ENCODE measurements around the gene KRT8. TPM values are rescaled to one million over a fixed set of nuclear protein-coding genes. Genes with fewer than 3 reads are reported as not detected.

Gene KRT8
- total RNA-seq, 2 donors from 2014 or later: 1,663 to 1,920 TPM

DNA sequence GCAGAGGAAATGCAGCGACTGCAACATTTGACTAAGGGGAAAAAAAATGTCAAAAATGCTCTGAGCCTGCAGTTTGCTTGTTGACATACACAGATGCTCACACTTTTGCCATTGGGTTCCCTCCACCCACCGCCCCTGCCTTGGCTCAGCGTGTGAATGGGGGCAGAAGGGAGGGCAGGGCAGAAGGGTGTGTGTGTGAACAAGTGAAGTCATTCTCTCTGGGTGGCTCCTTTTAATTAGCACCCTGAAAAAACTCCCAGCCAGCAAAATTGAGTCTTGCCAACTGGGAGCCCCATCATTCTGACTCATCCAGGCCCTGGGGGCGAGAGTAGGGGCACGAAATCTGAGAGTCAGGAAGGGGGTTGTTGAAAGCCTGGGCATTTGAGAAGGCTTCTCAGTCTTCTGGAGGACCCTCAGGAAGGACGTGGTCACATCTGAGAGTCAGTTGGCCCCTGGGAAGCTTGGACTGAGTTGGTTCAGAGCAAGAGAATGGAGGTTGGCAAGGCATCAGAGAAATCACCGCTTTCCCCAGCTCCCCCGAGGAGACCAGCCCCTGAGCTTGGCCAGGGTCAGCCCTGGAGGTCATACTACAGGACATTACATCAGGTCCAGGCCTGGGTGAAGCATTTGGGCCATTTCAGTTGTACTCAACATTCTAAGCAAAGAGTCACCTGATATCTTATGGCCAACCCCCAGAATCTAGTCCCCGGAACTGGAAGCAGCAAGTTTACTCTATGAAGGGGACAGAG lies 33.4 kb downstream of the KRT8 start:
- no peak overlapping the region for H3K27ac ChIP-seq (ENCODE audit: low read depth, low read length)
- WGBS, 2 experiments (ENCODE audit: insufficient coverage in 1 of 2, insufficient read length in 1 of 2): 73 to 85% methylated on average over 6 to 9 of the region's 9 CpGs

DNA sequence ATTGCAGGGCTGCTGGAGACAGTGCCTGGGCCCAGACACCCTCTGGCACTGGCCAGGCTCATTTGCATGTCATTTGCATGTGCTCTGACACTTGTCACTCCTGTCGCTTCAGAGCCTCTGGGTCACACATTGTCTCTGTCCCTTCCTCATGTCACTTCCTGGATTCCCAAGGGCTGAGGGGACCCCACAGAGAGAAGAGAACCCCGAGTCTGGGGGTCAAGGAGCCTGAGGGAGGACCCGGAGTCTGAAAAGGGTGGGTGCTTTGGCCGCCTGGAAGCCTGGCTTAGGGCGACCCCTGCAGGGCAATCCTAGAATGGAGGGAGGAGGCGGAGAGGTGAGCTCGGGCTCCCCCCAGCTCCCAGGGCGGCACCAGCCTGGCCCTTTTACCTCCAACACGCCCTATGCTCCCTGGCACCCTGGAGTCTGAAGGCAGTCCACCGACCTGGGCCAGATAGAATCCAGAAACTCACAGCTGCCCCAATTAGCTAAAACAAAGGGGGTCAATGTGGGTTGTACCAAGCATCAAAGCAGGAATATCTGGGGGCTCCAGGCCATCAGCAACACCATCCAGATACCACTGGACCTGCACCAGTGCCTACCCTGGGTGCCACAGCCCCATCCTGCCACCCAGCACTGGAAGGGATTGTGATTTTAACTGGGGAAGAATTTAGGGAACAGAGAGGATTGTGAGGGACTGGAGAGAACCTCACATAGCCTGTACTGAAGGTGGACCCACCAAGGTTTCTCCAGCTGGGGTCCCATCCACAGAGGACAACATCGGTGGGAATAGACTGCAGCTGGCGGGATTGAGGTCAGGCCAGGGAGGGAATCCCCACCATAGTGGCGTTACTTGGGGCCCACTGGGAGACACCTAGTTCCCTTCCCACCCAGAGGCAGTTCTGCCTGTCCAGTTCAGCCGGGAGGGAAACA lies 34.2 kb downstream of the KRT8 start:
- no peaks in the 10 kb centered on the region for H3K9me3 Mint-ChIP-seq
- H3K9ac ChIP-seq (ENCODE audit: extremely low read depth, low read length, poor library complexity, severe bottlenecking): no peak overlapping the region
- H3K27ac ChIP-seq (ENCODE audit: low read depth, low read length): no peak overlapping the region

More for the DNA sequence above, 33.4 kb downstream of the KRT8 start:
- Mint-ChIP-seq H3K4me1 (peaks cover 6% of the 10 kb centered on the region), H3K36me3 (ENCODE audit: low read depth) (no peaks in the 10 kb centered on the region), H3K27me3 (ENCODE audit: insufficient read depth) (peaks cover 40% of the 10 kb centered on the region), H3K27ac (no peak overlapping the region), H3K4me3 (no peak overlapping the region), H3K9me3 (no peaks in the 10 kb centered on the region)
- H3K36me3 ChIP-seq (ENCODE audit: control insufficient read depth, insufficient read depth, low read length): no peaks in the 10 kb centered on the region
- no peak for DNase-seq
- H3K27me3 ChIP-seq (ENCODE audit: control insufficient read depth, insufficient read depth, low read length, poor library complexity, severe bottlenecking): peaks cover 23% of the 10 kb centered on the region
- H3K9ac ChIP-seq (ENCODE audit: extremely low read depth, low read length, poor library complexity, severe bottlenecking): no peak overlapping the region
- H3K4me1 ChIP-seq (ENCODE audit: control insufficient read depth, insufficient read depth, low read length): no peaks in the 10 kb centered on the region
- H3K9me3 ChIP-seq (ENCODE audit: control insufficient read depth, low read length): no peaks in the 10 kb centered on the region
- H3K4me3 ChIP-seq (ENCODE audit: low read length): no peak overlapping the region
- TF ChIP-seq, protein P1, sequence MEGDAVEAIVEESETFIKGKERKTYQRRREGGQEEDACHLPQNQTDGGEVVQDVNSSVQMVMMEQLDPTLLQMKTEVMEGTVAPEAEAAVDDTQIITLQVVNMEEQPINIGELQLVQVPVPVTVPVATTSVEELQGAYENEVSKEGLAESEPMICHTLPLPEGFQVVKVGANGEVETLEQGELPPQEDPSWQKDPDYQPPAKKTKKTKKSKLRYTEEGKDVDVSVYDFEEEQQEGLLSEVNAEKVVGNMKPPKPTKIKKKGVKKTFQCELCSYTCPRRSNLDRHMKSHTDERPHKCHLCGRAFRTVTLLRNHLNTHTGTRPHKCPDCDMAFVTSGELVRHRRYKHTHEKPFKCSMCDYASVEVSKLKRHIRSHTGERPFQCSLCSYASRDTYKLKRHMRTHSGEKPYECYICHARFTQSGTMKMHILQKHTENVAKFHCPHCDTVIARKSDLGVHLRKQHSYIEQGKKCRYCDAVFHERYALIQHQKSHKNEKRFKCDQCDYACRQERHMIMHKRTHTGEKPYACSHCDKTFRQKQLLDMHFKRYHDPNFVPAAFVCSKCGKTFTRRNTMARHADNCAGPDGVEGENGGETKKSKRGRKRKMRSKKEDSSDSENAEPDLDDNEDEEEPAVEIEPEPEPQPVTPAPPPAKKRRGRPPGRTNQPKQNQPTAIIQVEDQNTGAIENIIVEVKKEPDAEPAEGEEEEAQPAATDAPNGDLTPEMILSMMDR (conservative IDR thresholded peaks at IDR 0.05): no peak

DNA sequence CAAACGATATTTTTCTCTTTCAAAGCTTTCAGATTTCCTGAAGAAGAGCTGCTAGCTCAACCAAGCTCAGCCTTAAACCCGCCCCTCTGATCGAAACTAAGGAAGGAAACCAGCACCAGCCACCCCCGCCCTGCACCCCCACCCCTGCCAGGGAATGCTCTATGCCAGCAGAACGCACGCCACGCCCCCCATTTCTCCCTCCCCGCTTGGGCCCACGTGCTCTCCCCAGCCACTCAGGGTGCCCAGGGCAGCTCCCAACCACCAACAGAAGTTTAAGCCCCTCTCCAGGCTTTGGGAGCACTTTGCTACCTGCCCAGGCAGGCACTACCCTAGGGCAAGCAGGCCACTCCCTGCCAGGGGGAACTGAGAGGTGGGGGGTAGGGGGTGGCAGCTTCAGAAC lies 37.2 kb downstream of the KRT8 start:
- Histone ChIP-seq H3K27me3 (ENCODE audit: control insufficient read depth, insufficient read depth, low read length, poor library complexity, severe bottlenecking) (no peaks in the 10 kb centered on the region), H3K27ac (ENCODE audit: low read depth, low read length) (no peak overlapping the region), H3K9ac (ENCODE audit: extremely low read depth, low read length, poor library complexity, severe bottlenecking) (no peak overlapping the region), H3K9me3 (ENCODE audit: control insufficient read depth, low read length) (no peaks in the 10 kb centered on the region), H3K4me3 (ENCODE audit: low read length) (no peak overlapping the region), H3K4me1 (ENCODE audit: control insufficient read depth, insufficient read depth, low read length) (no peaks in the 10 kb centered on the region), H3K36me3 (ENCODE audit: control insufficient read depth, insufficient read depth, low read length) (no peaks in the 10 kb centered on the region)
- Mint-ChIP-seq H3K27ac (no peak overlapping the region), H3K9me3 (no peaks in the 10 kb centered on the region), H3K27me3 (ENCODE audit: insufficient read depth) (peaks cover 18% of the 10 kb centered on the region), H3K4me1 (no peaks in the 10 kb centered on the region), H3K4me3 (no peak overlapping the region), H3K36me3 (ENCODE audit: low read depth) (no peaks in the 10 kb centered on the region)
- TF ChIP-seq, protein P1 (conservative IDR thresholded peaks at IDR 0.05): no peak
- DNase-seq: peak; percentile 79
- 66 to 94% methylated on average over 2 to 9 of the region's 9 CpGs for WGBS, 2 experiments (ENCODE audit: insufficient coverage in 1 of 2, insufficient read length in 1 of 2)

More for the DNA sequence above, 34.2 kb downstream of the KRT8 start:
- H3K4me3 Mint-ChIP-seq: no peak overlapping the region
- 52 to 67% methylated on average over 4 to 14 of the region's 14 CpGs for WGBS, 2 experiments (ENCODE audit: insufficient coverage in 1 of 2, insufficient read length in 1 of 2)
- no peak overlapping the region for H3K27ac Mint-ChIP-seq
- H3K27me3 Mint-ChIP-seq (ENCODE audit: insufficient read depth): peaks cover 40% of the 10 kb centered on the region
- Histone ChIP-seq H3K9me3 (ENCODE audit: control insufficient read depth, low read length) (no peaks in the 10 kb centered on the region), H3K4me3 (ENCODE audit: low read length) (no peak overlapping the region), H3K4me1 (ENCODE audit: control insufficient read depth, insufficient read depth, low read length) (no peaks in the 10 kb centered on the region), H3K27me3 (ENCODE audit: control insufficient read depth, insufficient read depth, low read length, poor library complexity, severe bottlenecking) (peaks cover 23% of the 10 kb centered on the region), H3K36me3 (ENCODE audit: control insufficient read depth, insufficient read depth, low read length) (no peaks in the 10 kb centered on the region)
- H3K4me1 Mint-ChIP-seq: peaks cover 6% of the 10 kb centered on the region
- no peaks in the 10 kb centered on the region for H3K36me3 Mint-ChIP-seq (ENCODE audit: low read depth)
- DNase-seq: peak; percentile 97
- TF ChIP-seq, protein P1 (conservative IDR thresholded peaks at IDR 0.05): peak; percentile 98

Data from endodermal cell (in vitro differentiated cells).